ENCODE measurements around the gene GLIPR1L2. TPM values are rescaled to one million over a fixed set of nuclear protein-coding genes. Genes with fewer than 3 reads are reported as not detected.

The GLIPR1L2 gene
- total RNA-seq, 4 donors from 2014 or later = 0.20 to 3.3 (median 1.7) TPM

DNA sequence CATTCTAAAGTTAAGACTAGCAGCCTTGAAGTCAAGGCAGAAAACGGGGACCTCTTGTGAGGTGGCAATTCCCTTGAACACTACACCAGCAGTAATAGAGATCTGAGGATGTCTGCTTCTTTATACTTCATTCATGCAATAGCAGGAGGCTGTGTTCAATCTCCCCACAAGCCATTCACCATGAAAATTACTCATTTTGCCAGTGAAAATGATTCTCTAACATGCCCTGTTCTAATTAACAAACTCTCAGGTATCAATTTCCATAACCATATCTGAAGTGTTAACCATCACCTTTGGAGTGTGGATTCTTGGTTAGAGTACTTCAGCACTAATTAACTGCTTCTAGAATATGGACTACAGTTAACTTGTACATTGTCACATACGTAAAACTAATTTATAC lies 86.2 kb downstream of the GLIPR1L2 start:
- Histone ChIP-seq H3K36me3 (no peaks in the 10 kb centered on the region), H3K27ac (no peak overlapping the region), H3K27me3 (no peaks in the 10 kb centered on the region), H3K9me3 (no peaks in the 10 kb centered on the region), H3K4me1 (peaks cover 0 to 15% (median 7%) of the 10 kb centered on the region in 4 donors), H3K4me3 (no peak overlapping the region)
- TF ChIP-seq, protein P1, sequence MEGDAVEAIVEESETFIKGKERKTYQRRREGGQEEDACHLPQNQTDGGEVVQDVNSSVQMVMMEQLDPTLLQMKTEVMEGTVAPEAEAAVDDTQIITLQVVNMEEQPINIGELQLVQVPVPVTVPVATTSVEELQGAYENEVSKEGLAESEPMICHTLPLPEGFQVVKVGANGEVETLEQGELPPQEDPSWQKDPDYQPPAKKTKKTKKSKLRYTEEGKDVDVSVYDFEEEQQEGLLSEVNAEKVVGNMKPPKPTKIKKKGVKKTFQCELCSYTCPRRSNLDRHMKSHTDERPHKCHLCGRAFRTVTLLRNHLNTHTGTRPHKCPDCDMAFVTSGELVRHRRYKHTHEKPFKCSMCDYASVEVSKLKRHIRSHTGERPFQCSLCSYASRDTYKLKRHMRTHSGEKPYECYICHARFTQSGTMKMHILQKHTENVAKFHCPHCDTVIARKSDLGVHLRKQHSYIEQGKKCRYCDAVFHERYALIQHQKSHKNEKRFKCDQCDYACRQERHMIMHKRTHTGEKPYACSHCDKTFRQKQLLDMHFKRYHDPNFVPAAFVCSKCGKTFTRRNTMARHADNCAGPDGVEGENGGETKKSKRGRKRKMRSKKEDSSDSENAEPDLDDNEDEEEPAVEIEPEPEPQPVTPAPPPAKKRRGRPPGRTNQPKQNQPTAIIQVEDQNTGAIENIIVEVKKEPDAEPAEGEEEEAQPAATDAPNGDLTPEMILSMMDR (IDR thresholded peaks at IDR 0.05) = no peak
- TF ChIP-seq EP300 (IDR thresholded peaks at IDR 0.05) (no peak), POLR2A (IDR thresholded peaks at IDR 0.05) (no peak)
- WGBS, 2 donors = 80 to 88% methylated on average over 2 of the region's 2 CpGs
- DNase-seq (ENCODE audit: low spot score in 2 of 2) = no peak

DNA sequence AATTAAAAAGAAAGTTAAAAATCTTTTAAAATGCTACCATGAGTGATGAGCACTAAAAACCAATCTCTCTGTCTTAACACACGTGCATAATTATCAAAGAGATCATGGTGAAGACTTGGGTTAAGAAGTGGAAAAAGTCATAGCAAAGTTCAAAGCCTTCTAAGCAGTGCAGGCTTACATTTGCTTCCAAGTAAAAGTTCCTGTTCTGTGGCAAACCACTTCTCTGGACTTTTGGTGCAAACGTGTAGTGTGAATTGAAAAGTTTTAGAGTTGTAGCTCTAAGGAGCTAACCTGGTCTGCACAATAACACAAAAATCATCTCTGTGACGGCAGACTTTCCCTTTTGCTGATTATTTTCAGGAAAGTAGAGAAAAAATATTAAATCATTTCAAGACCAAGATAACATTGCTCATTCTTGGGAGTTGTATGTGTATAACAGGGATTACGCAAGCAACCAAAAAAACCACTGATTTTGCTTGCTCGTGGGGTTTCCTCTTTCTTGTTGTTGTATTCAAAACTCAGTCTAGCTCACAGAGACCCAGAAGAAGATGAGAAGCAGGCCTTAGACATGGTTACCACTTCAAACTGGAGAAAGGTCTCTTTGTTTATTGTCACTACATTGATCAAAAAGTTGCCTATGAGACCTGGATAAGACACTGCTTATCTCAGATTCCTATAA lies 87.4 kb downstream of the GLIPR1L2 start:
- Histone ChIP-seq H3K9me3 (no peaks in the 10 kb centered on the region), H3K4me3 (no peak overlapping the region), H3K4me1 (peaks cover 0 to 15% (median 5%) of the 10 kb centered on the region in 4 donors), H3K27me3 (no peaks in the 10 kb centered on the region), H3K36me3 (no peaks in the 10 kb centered on the region), H3K27ac (peak overlapping the region in 3 of 4 donors; percentile 7 to 69 (median 39))
- DNase-seq (ENCODE audit: low spot score in 2 of 2) = no peak
- 59 to 62% methylated on average over 5 of the region's 5 CpGs for WGBS, 2 donors
- TF ChIP-seq EP300 (IDR thresholded peaks at IDR 0.05) = peak in 1 of 2 donors; percentile 54
- TF ChIP-seq POLR2A (IDR thresholded peaks at IDR 0.05) = no peak
- TF ChIP-seq, protein P1 (IDR thresholded peaks at IDR 0.05) = no peak

DNA sequence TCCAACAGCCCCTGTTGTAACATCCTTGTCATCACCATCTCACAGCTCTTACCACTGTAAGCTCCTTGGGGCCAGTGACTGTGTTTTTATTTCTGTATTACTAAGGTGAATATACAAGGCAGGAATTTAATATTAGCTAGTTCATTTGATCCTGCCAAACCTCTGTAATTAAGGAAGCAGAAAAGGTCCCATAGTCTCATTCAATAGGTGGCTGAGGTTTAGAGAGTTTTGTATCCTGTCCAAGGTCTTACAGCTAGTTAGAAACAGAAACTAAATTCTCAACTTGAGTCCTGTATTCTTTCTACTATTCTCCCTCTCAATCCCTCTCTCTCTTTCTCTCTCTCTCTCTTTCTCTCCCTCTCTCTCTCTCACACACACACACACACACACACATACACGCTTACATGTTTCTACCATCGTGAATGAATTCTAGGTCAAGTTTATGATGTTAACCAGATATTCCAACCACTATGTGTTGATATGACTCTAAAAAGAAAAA lies 89.1 kb downstream of the GLIPR1L2 start:
- WGBS, 2 donors = 7 to 11% methylated on average over 2 of the region's 2 CpGs
- H3K36me3 ChIP-seq = no peaks in the 10 kb centered on the region
- peak overlapping the region; percentile 30 to 48 (median 40) for H3K4me3 ChIP-seq
- H3K27ac ChIP-seq = peak overlapping the region; percentile 21 to 79 (median 72)
- no peak for DNase-seq (ENCODE audit: low spot score in 2 of 2)
- no peaks in the 10 kb centered on the region for H3K9me3 ChIP-seq
- H3K4me1 ChIP-seq = peaks cover 0 to 15% (median 5%) of the 10 kb centered on the region in 4 donors
- TF ChIP-seq POLR2A (IDR thresholded peaks at IDR 0.05) (no peak), EP300 (IDR thresholded peaks at IDR 0.05) (no peak)
- TF ChIP-seq, protein P1 (IDR thresholded peaks at IDR 0.05) = peak in 1 of 5 experiments; percentile 8
- H3K27me3 ChIP-seq = no peaks in the 10 kb centered on the region

DNA sequence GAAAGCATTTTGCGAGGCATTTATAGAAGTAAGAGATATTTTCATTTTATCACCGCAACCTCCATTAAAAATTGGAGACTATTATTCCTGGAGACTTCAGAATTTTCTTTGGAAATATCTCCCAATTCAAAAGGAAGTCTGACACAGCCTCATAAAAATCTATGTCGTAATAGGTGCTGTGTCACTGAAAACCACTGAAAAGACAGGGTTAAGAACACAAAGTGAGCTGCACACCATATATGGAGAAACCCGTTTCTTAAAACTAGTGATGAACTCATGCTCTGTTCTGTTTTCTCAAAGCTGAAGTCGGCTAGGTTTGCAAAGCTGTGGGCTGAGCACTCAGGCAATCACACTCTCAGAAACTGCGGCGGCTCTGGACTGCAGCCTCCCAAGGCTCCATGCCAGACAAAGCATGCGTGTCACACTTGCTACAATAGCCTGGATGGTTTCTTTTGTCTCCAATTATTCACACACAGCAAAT lies 89.6 kb downstream of the GLIPR1L2 start, which contains the start of gene GLIPR1:
Gene GLIPR1, plus strand, starts transcription at position 287 of the 481 bp plus-strand sequence. Its CDS starts 126 bp downstream, at position 413.
- no peaks in the 10 kb centered on the region for H3K36me3 ChIP-seq
- peak; percentile 47 to 76 for DNase-seq (ENCODE audit: low spot score in 2 of 2)
- H3K4me1 ChIP-seq = peaks cover 0 to 15% (median 5%) of the 10 kb centered on the region in 4 donors
- 6 to 10% methylated on average over 8 of the region's 8 CpGs for WGBS, 2 donors
- TF ChIP-seq, protein P1 (IDR thresholded peaks at IDR 0.05) = no peak
- peak in 1 of 2 donors; percentile 23 for TF ChIP-seq POLR2A (IDR thresholded peaks at IDR 0.05)
- peak in 1 of 2 donors; percentile 79 for TF ChIP-seq EP300 (IDR thresholded peaks at IDR 0.05)
- H3K9me3 ChIP-seq = no peaks in the 10 kb centered on the region
- H3K4me3 ChIP-seq = peak within 1 kb of the TSS; percentile 30 to 48 (median 40)
- no peaks in the 10 kb centered on the region for H3K27me3 ChIP-seq
- H3K27ac ChIP-seq = peak within 1 kb of the TSS; percentile 21 to 79 (median 72)

All from tibial nerve (tissue), 4 donors.